Measurements from ENCODE around the gene VDAC1.
A peak's percentile ranks its signal among the peaks of the same experiment; 100 is the strongest.
"Not testable (repeated sequence)": the region's sequence is repeated elsewhere in the genome, so short reads cannot be mapped to it uniquely, and the experiment has no call there.

VDAC1 gene

GRCh38 chr5:133967698-133968203 lies 37.0 kb downstream of the VDAC1 start:
- no peak for DNase-seq (ENCODE audit: low read depth in 2 of 2)

GRCh38 chr5:133967124-133967523 lies 37.7 kb downstream of the VDAC1 start:
- DNase-seq (ENCODE audit: low read depth in 2 of 2): no peak

GRCh38 chr5:133966090-133966489 lies 38.7 kb downstream of the VDAC1 start:
- no peak for DNase-seq (ENCODE audit: low read depth in 2 of 2)

GRCh38 chr5:133963493-133964128 lies 41.2 kb downstream of the VDAC1 start:
- DNase-seq (ENCODE audit: low read depth in 2 of 2): no peak

GRCh38 chr5:133962801-133963476 lies 41.8 kb downstream of the VDAC1 start:
- no peak for DNase-seq (ENCODE audit: low read depth in 2 of 2)

GRCh38 chr5:133962131-133962530 lies 42.6 kb downstream of the VDAC1 start:
- no peak for DNase-seq (ENCODE audit: low read depth in 2 of 2)

GRCh38 chr5:133959643-133960042 lies 45.1 kb downstream of the VDAC1 start:
- no peak for DNase-seq (ENCODE audit: low read depth in 2 of 2)

GRCh38 chr5:133957591-133957990 lies 47.2 kb downstream of the VDAC1 start:
- DNase-seq (ENCODE audit: low read depth in 2 of 2): no peak

- DNase-seq (ENCODE audit: low read depth in 2 of 2): no peak
Observed at GRCh38 chr5:133957080-133957479, 47.7 kb downstream of the VDAC1 start.

- DNase-seq (ENCODE audit: low read depth in 2 of 2): not testable (repeated sequence)
Observed at GRCh38 chr5:133956196-133956595, 48.6 kb downstream of the VDAC1 start.

- DNase-seq (ENCODE audit: low read depth in 2 of 2): no peak
Observed at GRCh38 chr5:133953568-133954145, 51.1 kb downstream of the VDAC1 start.

GRCh38 chr5:133952729-133953567 lies 51.8 kb downstream of the VDAC1 start:
- DNase-seq (ENCODE audit: low read depth in 2 of 2): no peak

- DNase-seq (ENCODE audit: low read depth in 2 of 2): no peak
Observed at GRCh38 chr5:133950821-133951612, 53.8 kb downstream of the VDAC1 start.

- no peak for DNase-seq (ENCODE audit: low read depth in 2 of 2)
Observed at GRCh38 chr5:133948721-133949120, 56.1 kb downstream of the VDAC1 start.

- no peak for DNase-seq (ENCODE audit: low read depth in 2 of 2)
Observed at GRCh38 chr5:133947431-133947841, 57.3 kb downstream of the VDAC1 start.

GRCh38 chr5:133945568-133945967 lies 59.2 kb downstream of the VDAC1 start:
- no peak for DNase-seq (ENCODE audit: low read depth in 2 of 2)

GRCh38 chr5:133944263-133945185 lies 60.3 kb downstream of the VDAC1 start:
- peak in 1 of 2 donors; percentile 27 for DNase-seq (ENCODE audit: low read depth in 2 of 2)

GRCh38 chr5:133943475-133943817 lies 61.3 kb downstream of the VDAC1 start:
- no peak for DNase-seq (ENCODE audit: low read depth in 2 of 2)

GRCh38 chr5:133942614-133943474 lies 61.9 kb downstream of the VDAC1 start:
- no peak for DNase-seq (ENCODE audit: low read depth in 2 of 2)
